Activated CD8-positive, alpha-beta T cell treated with anti-CD3 and anti-CD28 coated beads, Interleukin-2, amount 10 ng/mL, durations not matched to agents 7 days and 5 days (primary cell): ENCODE data around the gene EPB41L2. TPM values are rescaled to one million over a fixed set of nuclear protein-coding genes. Genes with fewer than 3 reads are reported as not detected.
"Not testable (repeated sequence)": the region's sequence is repeated elsewhere in the genome, so short reads cannot be mapped to it uniquely, and the experiment has no call there.

Experiments used
- ATAC-seq: fragments of 150-1000 bp; cut with Tn5 transposase; one replicate; pipeline ENCODE4 v1.10.0; 2021; ENCODE audit warnings: moderate library complexity
- CTCF ChIA-PET: fragments of 350-600 bp; sonication (Branson Sonifier 250); formaldehyde crosslinking; loops from one replicate; lab custom pipeline; 2021; ENCODE audit warnings: antibody characterized with exemption; lab: Charles Lee
- POLR2A ChIA-PET: fragments of 350-600 bp; sonication (Branson Sonifier 250); formaldehyde crosslinking; loops from one replicate; lab custom pipeline; 2021; ENCODE audit warnings: antibody characterized with exemption; lab: Charles Lee
- DNase-seq: peaks from one replicate; pipeline ENCODE4 v3.0.0-alpha.2; 2020
- H3K27ac Mint-ChIP-seq: one replicate; pipeline ENCODE4 v1.8.0; 2021; ENCODE audit warnings: mild to moderate bottlenecking, mixed read lengths
- H3K27me3 Mint-ChIP-seq: one replicate; pipeline ENCODE4 v1.8.0; 2021; ENCODE audit warnings: low read depth, mixed read lengths
- H3K36me3 Mint-ChIP-seq: one replicate; pipeline ENCODE4 v1.8.0; 2021; ENCODE audit warnings: low read depth, mixed read lengths
- H3K4me1 Mint-ChIP-seq: one replicate; pipeline ENCODE4 v1.8.0; 2021; ENCODE audit warnings: low read depth, mixed read lengths
- H3K4me3 Mint-ChIP-seq: one replicate; pipeline ENCODE4 v1.8.0; 2021; ENCODE audit warnings: mild to moderate bottlenecking, mixed read lengths
- H3K9me3 Mint-ChIP-seq: one replicate; pipeline ENCODE4 v1.8.0; 2022; ENCODE audit warnings: mixed read lengths; ENCODE audit not compliant: insufficient read depth
- total RNA-seq, 2 experiments: library from RNA; stranded (reverse); gene quantifications; one replicate each; pipeline ENCODE4 v1.2.3, GENCODE V29; 2021

Gene EPB41L2
- total RNA-seq, 2 experiments from 2014 or later: 18.0 to 23.6 TPM

DNA sequence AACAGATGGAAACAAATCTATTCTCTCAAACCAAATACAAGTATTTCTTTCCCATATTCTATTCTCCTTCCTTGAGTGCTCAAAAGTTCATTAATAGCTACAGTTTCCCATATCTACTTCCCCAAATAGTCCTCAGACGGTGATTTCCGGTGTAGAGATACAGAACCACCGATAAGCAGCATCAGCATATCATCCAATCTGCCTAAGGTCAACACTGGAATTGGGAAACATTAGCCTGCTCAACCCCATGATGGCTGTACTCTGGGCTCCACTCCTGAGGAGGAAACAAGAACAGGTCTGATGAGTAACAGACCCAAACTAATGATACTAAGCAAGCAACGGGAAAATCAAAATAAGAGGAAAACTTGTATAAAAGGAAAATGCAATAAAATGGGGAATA is 115.6 kb downstream of the EPB41L2 start:
- H3K4me1 Mint-ChIP-seq: no peaks in the 10 kb centered on the region
- H3K27ac Mint-ChIP-seq: no peak overlapping the region
- no peak overlapping the region for H3K4me3 Mint-ChIP-seq
- H3K36me3 Mint-ChIP-seq: no peaks in the 10 kb centered on the region
- no peak for DNase-seq
- ChIA-PET POLR2A (no interaction called here), CTCF (no interaction called here)
- no peaks in the 10 kb centered on the region for H3K9me3 Mint-ChIP-seq
- H3K27me3 Mint-ChIP-seq: no peaks in the 10 kb centered on the region
- no peak for ATAC-seq

DNA sequence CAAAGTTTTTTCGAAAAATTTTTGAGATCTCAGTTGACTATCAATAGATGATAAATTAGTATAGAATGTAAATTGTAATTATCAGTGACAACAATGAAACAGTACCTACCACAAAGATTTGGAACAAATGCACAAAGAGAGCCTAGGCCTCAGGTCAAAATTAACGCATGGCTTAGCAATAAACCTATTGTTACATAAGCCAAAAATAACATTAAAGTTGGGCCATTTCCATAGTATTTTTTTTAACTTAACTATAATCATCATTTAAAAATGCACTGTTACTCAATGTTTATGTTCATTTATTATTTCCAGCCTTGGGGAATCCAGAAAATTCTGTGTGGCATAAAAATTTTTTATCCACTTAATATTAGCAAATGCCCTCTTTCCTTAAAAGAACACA is 117.0 kb downstream of the EPB41L2 start:
- H3K27me3 Mint-ChIP-seq: no peaks in the 10 kb centered on the region
- no peaks in the 10 kb centered on the region for H3K36me3 Mint-ChIP-seq
- no peaks in the 10 kb centered on the region for H3K4me1 Mint-ChIP-seq
- CTCF ChIA-PET: no interaction called here
- ATAC-seq (no peak), DNase-seq (no peak)
- POLR2A ChIA-PET: no interaction called here
- H3K9me3 Mint-ChIP-seq: no peaks in the 10 kb centered on the region
- no peak overlapping the region for H3K27ac Mint-ChIP-seq
- H3K4me3 Mint-ChIP-seq: no peak overlapping the region

DNA sequence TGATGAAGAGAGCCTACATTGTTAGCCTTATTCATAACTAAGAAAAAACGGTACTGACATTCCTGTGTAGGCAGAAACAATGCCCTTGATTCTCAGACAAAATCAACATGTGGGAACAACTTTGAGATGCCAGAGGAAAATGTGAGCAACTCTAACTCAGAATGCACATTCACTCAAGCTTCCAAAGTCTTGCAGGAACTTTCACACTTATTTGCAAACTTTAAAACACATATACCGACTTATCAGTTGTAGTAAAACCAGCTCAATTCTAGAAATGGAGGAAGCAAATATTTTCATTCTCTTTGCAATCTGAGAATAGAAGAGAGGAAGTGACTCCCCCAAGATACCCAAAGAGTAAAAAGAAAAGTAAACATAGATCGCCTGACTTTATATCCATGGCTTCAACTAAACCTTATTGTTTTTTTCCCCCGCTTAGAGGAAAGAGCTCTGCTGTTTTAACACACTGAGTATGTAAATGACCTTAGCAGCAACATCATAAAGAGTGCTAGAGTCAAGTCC is 117.6 kb downstream of the EPB41L2 start:
- H3K4me1 Mint-ChIP-seq: no peaks in the 10 kb centered on the region
- H3K4me3 Mint-ChIP-seq: no peak overlapping the region
- H3K27ac Mint-ChIP-seq: no peak overlapping the region
- ChIA-PET CTCF (no interaction called here), POLR2A (no interaction called here)
- H3K9me3 Mint-ChIP-seq: no peaks in the 10 kb centered on the region
- no peaks in the 10 kb centered on the region for H3K27me3 Mint-ChIP-seq
- H3K36me3 Mint-ChIP-seq: no peaks in the 10 kb centered on the region
- no peak for ATAC-seq
- no peak for DNase-seq

GRCh38 chr6:130944486-130944885 is 118.6 kb downstream of the EPB41L2 start:
- H3K4me1 Mint-ChIP-seq: no peaks in the 10 kb centered on the region
- no peak for DNase-seq
- CTCF ChIA-PET: interaction anchor here (0.7 kb wide), 1 partner anchor 33 kb away, joined by 3 read pairs; no protein-coding TSS in a partner anchor
- no peaks in the 10 kb centered on the region for H3K36me3 Mint-ChIP-seq
- no peaks in the 10 kb centered on the region for H3K9me3 Mint-ChIP-seq
- H3K4me3 Mint-ChIP-seq: no peak overlapping the region
- no peak overlapping the region for H3K27ac Mint-ChIP-seq
- H3K27me3 Mint-ChIP-seq: no peaks in the 10 kb centered on the region
- POLR2A ChIA-PET: no interaction called here
- ATAC-seq: no peak

- no peak overlapping the region for H3K27ac Mint-ChIP-seq
- POLR2A ChIA-PET: no interaction called here
- no peak overlapping the region for H3K4me3 Mint-ChIP-seq
Observed at GRCh38 chr6:130943738-130944137, 119.3 kb downstream of the EPB41L2 start.

DNA sequence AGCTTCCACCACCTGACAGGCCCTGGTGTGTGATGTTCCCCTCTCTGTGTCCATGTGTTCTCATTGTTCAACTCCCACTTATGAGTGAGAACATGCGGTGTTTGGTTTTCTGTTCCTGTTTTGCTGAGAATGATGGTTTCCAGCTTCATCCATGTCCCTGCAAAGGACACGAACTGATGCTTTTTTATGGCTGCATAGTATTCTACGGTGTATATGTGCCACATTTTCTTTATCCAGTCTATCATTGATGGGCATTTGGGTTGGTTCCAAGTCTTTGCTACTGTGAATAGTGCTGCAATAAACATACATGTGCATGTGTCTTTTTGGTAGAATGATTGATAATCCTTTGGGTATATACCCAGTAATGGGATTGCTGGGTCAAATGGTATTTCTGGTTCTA is 120.3 kb downstream of the EPB41L2 start:
- H3K27me3 Mint-ChIP-seq, DNase-seq, H3K9me3 Mint-ChIP-seq, H3K4me3 Mint-ChIP-seq, H3K4me1 Mint-ChIP-seq, ATAC-seq, H3K27ac Mint-ChIP-seq, POLR2A ChIA-PET, CTCF ChIA-PET, H3K36me3 Mint-ChIP-seq: not testable (repeated sequence)

More at GRCh38 chr6:130943738-130944137, 119.3 kb downstream of the EPB41L2 start:
- no peak for ATAC-seq
- no peaks in the 10 kb centered on the region for H3K27me3 Mint-ChIP-seq
- H3K9me3 Mint-ChIP-seq: no peaks in the 10 kb centered on the region
- H3K4me1 Mint-ChIP-seq: no peaks in the 10 kb centered on the region
- CTCF ChIA-PET: no interaction called here
- H3K36me3 Mint-ChIP-seq: no peaks in the 10 kb centered on the region
- DNase-seq: no peak

- Mint-ChIP-seq H3K27me3 (no peaks in the 10 kb centered on the region), H3K4me3 (no peak overlapping the region), H3K36me3 (no peaks in the 10 kb centered on the region), H3K9me3 (no peaks in the 10 kb centered on the region), H3K27ac (no peak overlapping the region), H3K4me1 (no peaks in the 10 kb centered on the region)
- no peak for ATAC-seq
- POLR2A ChIA-PET: no interaction called here
- DNase-seq: no peak
- CTCF ChIA-PET: no interaction called here
Observed at GRCh38 chr6:130937942-130938604, 125.0 kb downstream of the EPB41L2 start.

GRCh38 chr6:130936933-130937332 is 126.1 kb downstream of the EPB41L2 start:
- H3K4me1 Mint-ChIP-seq: no peaks in the 10 kb centered on the region
- H3K27me3 Mint-ChIP-seq: no peaks in the 10 kb centered on the region
- no peak overlapping the region for H3K4me3 Mint-ChIP-seq
- no peak overlapping the region for H3K27ac Mint-ChIP-seq
- H3K36me3 Mint-ChIP-seq: no peaks in the 10 kb centered on the region
- no peaks in the 10 kb centered on the region for H3K9me3 Mint-ChIP-seq
- DNase-seq (no peak), ATAC-seq (no peak)
- ChIA-PET POLR2A (no interaction called here), CTCF (no interaction called here)

GRCh38 chr6:130935978-130936377 is 127.1 kb downstream of the EPB41L2 start:
- Mint-ChIP-seq H3K9me3 (no peaks in the 10 kb centered on the region), H3K4me3 (no peak overlapping the region), H3K27me3 (no peaks in the 10 kb centered on the region), H3K36me3 (no peaks in the 10 kb centered on the region), H3K4me1 (no peaks in the 10 kb centered on the region), H3K27ac (no peak overlapping the region)
- POLR2A ChIA-PET: no interaction called here
- DNase-seq: no peak
- CTCF ChIA-PET: no interaction called here
- ATAC-seq: no peak

DNA sequence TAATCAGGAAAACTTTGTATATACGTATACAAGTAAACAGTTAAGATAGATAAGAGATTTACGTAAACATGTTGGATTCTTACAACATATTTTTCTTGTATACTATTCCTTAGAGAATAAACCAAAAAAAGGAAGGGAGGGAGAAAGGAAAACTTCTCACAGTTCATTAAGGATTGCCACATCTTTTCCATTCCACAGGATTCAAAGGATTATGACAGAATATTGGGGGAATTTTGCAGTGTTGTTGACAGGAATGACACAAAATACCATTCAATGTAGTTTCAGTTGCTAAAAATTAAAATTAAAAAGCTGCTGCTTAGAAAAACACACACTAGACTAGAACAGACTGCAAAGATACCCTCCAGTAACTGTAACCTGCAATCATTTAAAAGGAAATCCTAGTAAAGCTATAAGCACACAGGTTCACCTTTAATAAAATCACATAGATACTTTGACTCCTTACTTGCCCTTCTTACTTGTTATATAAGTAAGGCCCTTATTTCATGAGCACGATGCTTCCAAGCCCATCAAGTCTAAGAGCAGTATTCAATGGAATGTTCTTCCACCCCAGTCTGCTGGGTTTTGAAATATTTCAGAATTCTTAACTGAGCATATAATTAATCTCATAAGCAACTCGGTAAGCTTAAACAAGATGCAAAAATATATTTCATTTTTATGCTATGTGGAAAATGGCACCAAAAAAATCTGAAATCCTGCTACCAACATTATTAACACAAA is 128.0 kb downstream of the EPB41L2 start:
- POLR2A ChIA-PET: no interaction called here
- H3K36me3 Mint-ChIP-seq: no peaks in the 10 kb centered on the region
- H3K27me3 Mint-ChIP-seq: no peaks in the 10 kb centered on the region
- CTCF ChIA-PET: no interaction called here
- no peaks in the 10 kb centered on the region for H3K4me1 Mint-ChIP-seq
- no peak overlapping the region for H3K27ac Mint-ChIP-seq
- no peaks in the 10 kb centered on the region for H3K9me3 Mint-ChIP-seq
- DNase-seq (no peak), ATAC-seq (no peak)
- H3K4me3 Mint-ChIP-seq: no peak overlapping the region

GRCh38 chr6:130933712-130934200 is 129.3 kb downstream of the EPB41L2 start:
- Mint-ChIP-seq H3K9me3 (no peaks in the 10 kb centered on the region), H3K27ac (no peak overlapping the region), H3K4me3 (no peak overlapping the region), H3K4me1 (no peaks in the 10 kb centered on the region), H3K36me3 (no peaks in the 10 kb centered on the region), H3K27me3 (no peaks in the 10 kb centered on the region)
- DNase-seq (no peak), ATAC-seq (no peak)
- CTCF ChIA-PET: no interaction called here
- POLR2A ChIA-PET: no interaction called here

- H3K36me3 Mint-ChIP-seq: no peaks in the 10 kb centered on the region
- H3K9me3 Mint-ChIP-seq: no peaks in the 10 kb centered on the region
- ChIA-PET CTCF (no interaction called here), POLR2A (no interaction called here)
- no peak overlapping the region for H3K27ac Mint-ChIP-seq
- H3K4me1 Mint-ChIP-seq: no peaks in the 10 kb centered on the region
- no peak overlapping the region for H3K4me3 Mint-ChIP-seq
- ATAC-seq (no peak), DNase-seq (no peak)
- no peaks in the 10 kb centered on the region for H3K27me3 Mint-ChIP-seq
Observed at GRCh38 chr6:130932921-130933320, 130.1 kb downstream of the EPB41L2 start.
